Hepatocyte (in vitro differentiated cells): ENCODE measurements around the gene PTH1R. TPM values are rescaled to one million over a fixed set of nuclear protein-coding genes. Genes with fewer than 3 reads are reported as not detected.

Experiments
- DNase-seq: peaks from one replicate; pipeline ENCODE4 v3.0.0-alpha.2; 2016; ENCODE audit warnings: low spot score
- H2AFZ ChIP-seq: fragments of 200-600 bp; sonication (generic); 2 replicates; pipeline ENCODE4 v1.6.0; 2016; ENCODE audit warnings: antibody characterized with exemption, mild to moderate bottlenecking
- H3K27ac ChIP-seq: fragments of 200-600 bp; sonication (generic); 2 replicates; pipeline ENCODE4 v1.5.1; 2016; ENCODE audit warnings: mild to moderate bottlenecking
- H3K27me3 ChIP-seq: fragments of 200-600 bp; sonication (generic); 2 replicates; pipeline ENCODE4 v1.6.1; 2016
- H3K36me3 ChIP-seq: fragments of 200-600 bp; sonication (generic); replicated peaks from 2 replicates; pipeline ENCODE4 v1.5.1; 2016; ENCODE audit warnings: low read depth; ENCODE audit not compliant: insufficient read depth
- H3K4me1 ChIP-seq: fragments of 200-600 bp; sonication (generic); 2 replicates; pipeline ENCODE4 v1.5.1; 2016; ENCODE audit warnings: mild to moderate bottlenecking, moderate library complexity; ENCODE audit not compliant: insufficient read depth
- H3K4me2 ChIP-seq: fragments of 200-600 bp; sonication (generic); 2 replicates; pipeline ENCODE4 v1.6.0; 2016
- H3K4me3 ChIP-seq: fragments of 200-600 bp; sonication (generic); 2 replicates; pipeline ENCODE4 v1.5.1; 2016; ENCODE audit warnings: mild to moderate bottlenecking
- H3K79me2 ChIP-seq: fragments of 200-600 bp; sonication (generic); 2 replicates; pipeline ENCODE4 v1.6.0; 2017; ENCODE audit warnings: mild to moderate bottlenecking
- H3K9me2 ChIP-seq: fragments of 200-600 bp; sonication (generic); replicated peaks from 2 replicates; pipeline ENCODE4 v1.6.0; 2017; ENCODE audit warnings: mild to moderate bottlenecking; ENCODE audit not compliant: insufficient read depth
- H3K9me3 ChIP-seq: fragments of 200-600 bp; sonication (generic); 2 replicates; pipeline ENCODE4 v1.5.1; 2016; ENCODE audit warnings: low read depth, mild to moderate bottlenecking
- H4K20me1 ChIP-seq: fragments of 200-600 bp; sonication (generic); 2 replicates; pipeline ENCODE4 v1.6.0; 2016; ENCODE audit warnings: mild to moderate bottlenecking; ENCODE audit not compliant: insufficient read depth, poor library complexity, severe bottlenecking
- EZH2 ChIP-seq: fragments of 200-600 bp; sonication (generic); IDR thresholded peaks from 2 replicates; pipeline ENCODE4 v1.6.1; 2016; ENCODE audit warnings: antibody characterized with exemption, mild to moderate bottlenecking, borderline replicate concordance
- EZH2phosphoT487 ChIP-seq: fragments of 200-600 bp; sonication (generic); IDR thresholded peaks from one replicate; pipeline ENCODE4 v1.6.1; 2018; ENCODE audit warnings: antibody characterized with exemption, mild to moderate bottlenecking, low read depth, moderate library complexity; ENCODE audit not compliant: unreplicated experiment, severe bottlenecking
- WGBS: methylation state at CpG from one replicate; pipeline ENCODE4 v1.1.6; 2016; ENCODE audit warnings: low lambda C conversion rate; ENCODE audit errors: missing lambda C conversion rate; 5-methylcytosine and 5-hydroxymethylcytosine counted together
- polyA plus RNA-seq: library from polyadenylated mRNA; unstranded; fragments of >200 nt; fragmentation: Nextera tagmentation; extraction: Ambion mirVana; gene quantifications from 2 replicates; pipeline ENCODE4 v1.2.1, GENCODE V29; 2016
- total RNA-seq: library from RNA; depleted of rRNA; stranded (reverse); fragments of >200 nt; gene quantifications from 2 replicates; pipeline ENCODE4 v1.2.3, GENCODE V29; 2014
- TF ChIP-seq, protein P1 (sequence below): fragments of 200-600 bp; sonication (generic); IDR thresholded peaks from 2 replicates; pipeline ENCODE4 v1.5.1; 2016; ENCODE audit warnings: antibody characterized with exemption, mild to moderate bottlenecking; ENCODE audit not compliant: poor library complexity

Gene PTH1R
- total and polyA plus RNA-seq, 2 experiments from 2014 or later, result 14.5 to 31.0 TPM

DNA sequence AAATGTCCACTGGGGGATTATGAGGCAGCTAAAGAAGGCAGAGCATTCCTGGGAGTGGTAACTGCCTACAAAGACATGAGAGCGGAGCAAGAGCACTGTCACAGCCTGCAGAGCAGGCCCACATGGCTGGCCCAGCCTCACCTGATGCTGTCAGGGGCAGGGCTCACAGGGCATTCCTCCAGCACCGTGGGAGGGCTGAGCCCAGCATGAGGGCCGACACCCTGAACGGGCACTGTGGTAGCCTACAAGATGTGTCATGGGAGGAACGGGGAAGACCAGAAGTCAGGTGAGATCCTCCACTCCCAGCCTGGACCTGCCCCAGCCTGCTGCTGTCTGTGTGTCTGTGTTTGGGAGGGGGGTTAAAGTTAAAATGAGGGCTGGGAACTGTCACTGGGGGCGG is 68.9 kb downstream of the PTH1R start:
- no peak overlapping the region for H3K4me3 ChIP-seq
- H3K79me2 ChIP-seq, result peaks cover 78% of the 10 kb centered on the region
- no peaks in the 10 kb centered on the region for H3K9me2 ChIP-seq
- no peaks in the 10 kb centered on the region for H3K9me3 ChIP-seq
- TF ChIP-seq EZH2 (no peak), EZH2phosphoT487 (no peak)
- TF ChIP-seq, protein P1, sequence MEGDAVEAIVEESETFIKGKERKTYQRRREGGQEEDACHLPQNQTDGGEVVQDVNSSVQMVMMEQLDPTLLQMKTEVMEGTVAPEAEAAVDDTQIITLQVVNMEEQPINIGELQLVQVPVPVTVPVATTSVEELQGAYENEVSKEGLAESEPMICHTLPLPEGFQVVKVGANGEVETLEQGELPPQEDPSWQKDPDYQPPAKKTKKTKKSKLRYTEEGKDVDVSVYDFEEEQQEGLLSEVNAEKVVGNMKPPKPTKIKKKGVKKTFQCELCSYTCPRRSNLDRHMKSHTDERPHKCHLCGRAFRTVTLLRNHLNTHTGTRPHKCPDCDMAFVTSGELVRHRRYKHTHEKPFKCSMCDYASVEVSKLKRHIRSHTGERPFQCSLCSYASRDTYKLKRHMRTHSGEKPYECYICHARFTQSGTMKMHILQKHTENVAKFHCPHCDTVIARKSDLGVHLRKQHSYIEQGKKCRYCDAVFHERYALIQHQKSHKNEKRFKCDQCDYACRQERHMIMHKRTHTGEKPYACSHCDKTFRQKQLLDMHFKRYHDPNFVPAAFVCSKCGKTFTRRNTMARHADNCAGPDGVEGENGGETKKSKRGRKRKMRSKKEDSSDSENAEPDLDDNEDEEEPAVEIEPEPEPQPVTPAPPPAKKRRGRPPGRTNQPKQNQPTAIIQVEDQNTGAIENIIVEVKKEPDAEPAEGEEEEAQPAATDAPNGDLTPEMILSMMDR, result no peak
- peaks cover 90% of the 10 kb centered on the region for H3K4me1 ChIP-seq
- no peaks in the 10 kb centered on the region for H3K36me3 ChIP-seq
- H3K27ac ChIP-seq, result peak overlapping the region; percentile 99
- H4K20me1 ChIP-seq, result peaks cover 15% of the 10 kb centered on the region
- H2AFZ ChIP-seq, result no peak overlapping the region
- 68% methylated on average over 6 of the region's 6 CpGs for WGBS
- H3K27me3 ChIP-seq, result no peaks in the 10 kb centered on the region
- H3K4me2 ChIP-seq, result peak overlapping the region; percentile 53
- peak; percentile 57 for DNase-seq

DNA sequence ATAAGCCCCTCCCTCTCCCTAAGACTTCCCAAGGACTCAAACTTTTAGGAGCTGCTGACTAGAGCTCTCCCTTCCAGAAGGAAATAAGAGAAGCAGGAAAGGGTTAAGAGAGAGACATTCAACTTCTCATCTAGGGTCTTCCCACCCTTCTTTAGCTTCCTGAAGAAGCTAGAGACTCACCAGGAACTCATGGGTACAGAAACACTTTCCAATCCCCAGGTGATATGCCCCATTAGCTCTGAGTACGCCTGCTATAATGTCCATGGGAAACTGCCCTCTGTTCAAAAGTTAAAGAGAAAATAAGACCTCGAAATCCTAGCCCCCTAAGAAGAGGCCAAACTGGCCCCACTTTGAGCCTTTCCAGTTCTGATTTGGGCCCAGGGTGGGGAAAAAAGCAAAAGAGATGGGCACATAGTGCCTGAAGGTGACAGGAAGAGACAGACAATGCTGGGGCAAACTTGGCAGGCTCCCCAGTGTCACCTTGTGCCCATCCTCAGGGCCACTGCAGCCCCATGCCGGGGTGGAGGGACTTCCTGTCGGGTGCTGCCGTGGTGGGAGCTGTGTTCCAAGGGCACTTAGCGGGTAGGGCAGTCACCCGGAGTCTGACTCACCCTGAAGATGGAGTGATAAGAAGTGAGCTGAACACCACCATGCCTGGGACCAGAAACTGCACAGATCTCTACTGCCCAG is 69.5 kb downstream of the PTH1R start:
- H3K27me3 ChIP-seq, result no peaks in the 10 kb centered on the region
- H4K20me1 ChIP-seq, result peaks cover 15% of the 10 kb centered on the region
- H3K4me2 ChIP-seq, result peak overlapping the region; percentile 53
- peaks cover 84% of the 10 kb centered on the region for H3K4me1 ChIP-seq
- H3K9me2 ChIP-seq, result no peaks in the 10 kb centered on the region
- no peak overlapping the region for H2AFZ ChIP-seq
- H3K27ac ChIP-seq, result peak overlapping the region; percentile 99
- H3K9me3 ChIP-seq, result no peaks in the 10 kb centered on the region
- H3K4me3 ChIP-seq, result no peak overlapping the region
- H3K79me2 ChIP-seq, result peaks cover 76% of the 10 kb centered on the region
- 40% methylated on average over 7 of the region's 7 CpGs for WGBS
- H3K36me3 ChIP-seq, result no peaks in the 10 kb centered on the region
- no peak for TF ChIP-seq EZH2phosphoT487
- TF ChIP-seq, protein P1, result no peak
- TF ChIP-seq EZH2, result no peak
- DNase-seq, result peak; percentile 71

DNA sequence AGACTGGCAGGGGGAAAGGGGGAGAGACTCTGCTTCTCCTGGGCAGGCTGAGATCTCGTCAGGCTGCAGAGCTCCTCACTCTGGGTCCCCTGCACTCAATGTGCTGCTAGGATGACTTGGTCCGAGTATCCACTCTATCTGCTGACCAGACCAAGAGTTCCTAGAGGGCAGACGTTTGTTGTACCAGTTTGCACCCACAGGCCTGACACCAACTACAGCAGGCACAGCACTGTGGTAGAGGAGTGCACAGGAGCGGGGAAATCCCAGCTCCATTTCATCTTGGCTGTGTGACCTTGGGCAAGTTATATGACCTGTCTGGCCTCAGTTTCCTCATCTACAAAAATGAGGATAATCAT is 70.0 kb downstream of the PTH1R start:
- H3K4me3 ChIP-seq, result no peak overlapping the region
- peaks cover 76% of the 10 kb centered on the region for H3K79me2 ChIP-seq
- H3K27ac ChIP-seq, result peak overlapping the region; percentile 99
- H3K27me3 ChIP-seq, result no peaks in the 10 kb centered on the region
- H3K9me2 ChIP-seq, result no peaks in the 10 kb centered on the region
- H3K4me2 ChIP-seq, result peak overlapping the region; percentile 53
- no peak for DNase-seq
- no peak overlapping the region for H2AFZ ChIP-seq
- no peak for TF ChIP-seq EZH2phosphoT487
- no peak for TF ChIP-seq EZH2
- TF ChIP-seq, protein P1, result no peak
- WGBS, result 80% methylated on average over 4 of the region's 4 CpGs
- H4K20me1 ChIP-seq, result peaks cover 15% of the 10 kb centered on the region
- no peaks in the 10 kb centered on the region for H3K9me3 ChIP-seq
- no peaks in the 10 kb centered on the region for H3K36me3 ChIP-seq
- H3K4me1 ChIP-seq, result peaks cover 79% of the 10 kb centered on the region
